GM20000 (cell line): ENCODE data around the gene SMAD4.

Experiments used
- DNase-seq: peaks from one replicate; pipeline ENCODE4 v3.0.0; 2012; ENCODE audit warnings: low spot score
- CTCF ChIP-seq: IDR thresholded peaks from 2 replicates; pipeline ENCODE4 v1.5.1; 2012; ENCODE audit warnings: mild to moderate bottlenecking, control low read depth; ENCODE audit errors: extremely low read depth, missing control alignments

The SMAD4 gene

GRCh38 chr18:51029694-51030536, at the start of gene SMAD4:
TSS of gene SMAD4 (plus strand) at chr18:51030213. CDS start at chr18:51047047, 16,834 bp downstream.
- no peak for TF ChIP-seq CTCF
- peak; percentile 97 for DNase-seq

GRCh38 chr18:50981381-50981780, 48.6 kb upstream of the SMAD4 start:
- no peak for TF ChIP-seq CTCF
- no peak for DNase-seq

GRCh38 chr18:50982086-50982801, 47.8 kb upstream of the SMAD4 start:
- no peak for DNase-seq
- no peak for TF ChIP-seq CTCF

- DNase-seq: no peak
These were observed 47.2 kb upstream of the SMAD4 start for GRCh38 chr18:50982802-50983179.

GRCh38 chr18:50986360-50987087, 43.5 kb upstream of the SMAD4 start:
- DNase-seq: no peak
- no peak for TF ChIP-seq CTCF

More at GRCh38 chr18:50982802-50983179, 47.2 kb upstream of the SMAD4 start:
- TF ChIP-seq CTCF: no peak

- TF ChIP-seq CTCF: no peak
- DNase-seq: no peak
These were observed 42.8 kb upstream of the SMAD4 start for GRCh38 chr18:50987261-50987660.
